Aorta (tissue), 5 donors: ENCODE data around the gene TMEM91. TPM values are rescaled to one million over a fixed set of nuclear protein-coding genes. Genes with fewer than 3 reads are reported as not detected.
"Not testable (repeated sequence)": the region's sequence is repeated elsewhere in the genome, so short reads cannot be mapped to it uniquely, and the experiment has no call there.

Source experiments
- ATAC-seq: fragments of 200-7000 bp; cut with Tn5 transposase; one replicate; pipeline ENCODE4 v1.9.1; 2022; ENCODE audit warnings: moderate library complexity; ENCODE audit not compliant: low FRiP score
- DNase-seq, 2 donors: peaks; one replicate each; pipeline ENCODE4 v3.0.0-alpha.2; 2020
- H3K27ac ChIP-seq, 2 donors: one replicate each; pipeline ENCODE4 v1.5.1; 2013; ENCODE audit warnings: low read length in 2 of 2, mild to moderate bottlenecking in 2 of 2, moderate library complexity in 2 of 2, control low read depth in 1 of 2, inconsistent platforms in 1 of 2, low read depth in 1 of 2
- H3K27me3 ChIP-seq, 2 donors: one replicate each; pipeline ENCODE4 v1.6.1; 2013; ENCODE audit warnings: control low read depth in 1 of 2, low read length in 1 of 2, mild to moderate bottlenecking in 1 of 2, moderate library complexity in 1 of 2; ENCODE audit not compliant: insufficient read depth in 2 of 2, control insufficient read depth in 1 of 2
- H3K36me3 ChIP-seq, 2 donors: one replicate each; pipeline ENCODE4 v1.6.1; 2013; ENCODE audit warnings: control low read depth in 1 of 2, low read length in 1 of 2, mild to moderate bottlenecking in 1 of 2; ENCODE audit not compliant: insufficient read depth in 2 of 2, control insufficient read depth in 1 of 2
- H3K4me1 ChIP-seq, 2 donors: one replicate each; pipeline ENCODE4 v1.6.1; 2013; ENCODE audit warnings: low read length in 2 of 2, control low read depth in 1 of 2, mild to moderate bottlenecking in 1 of 2, moderate library complexity in 1 of 2; ENCODE audit not compliant: insufficient read depth in 2 of 2, control insufficient read depth in 1 of 2
- H3K4me3 ChIP-seq, 2 donors: one replicate each; pipeline ENCODE4 v1.5.1; 2013; ENCODE audit warnings: low read length in 2 of 2, control low read depth in 1 of 2, mild to moderate bottlenecking in 1 of 2
- H3K9me3 ChIP-seq: one replicate; pipeline ENCODE4 v1.6.1; 2013; ENCODE audit warnings: mild to moderate bottlenecking, low read length; ENCODE audit not compliant: control insufficient read depth
- WGBS, 2 donors: extraction: QIAGEN DNeasy Blood & Tissue Kit; methylation state at CpG; one replicate each; pipeline ENCODE4 v1.1.7; 2013; 5-methylcytosine and 5-hydroxymethylcytosine counted together
- intact Hi-C, 2 donors: fragments of 100-400 bp; cut with DNase I; formaldehyde crosslinking; loops; one replicate each; pipeline versions ENCODE4 v1.14.2 to v1.15.0; 2022
- polyA plus RNA-seq, 2 donors: library from polyadenylated mRNA; stranded (reverse); fragments of 200-250 nt; gene quantifications; one replicate each; pipeline ENCODE4 v1.2.3, GENCODE V29; 2013
- total RNA-seq, 2 donors: library from RNA; stranded (reverse); fragmentation: NEBNext Ultra II Directional; extraction: Animal tissue kit (Norgen Biotek cat#: 25700); gene quantifications; one replicate each; pipeline ENCODE4 v1.2.1, GENCODE V29; 2021
- donor health status: healthy with polysubstance abuse.
- donor health status: Bipolar disorder and iron deficiency.
- donor health status: DM: no; HTN: no; CAD: no.
- donor health status: DM: no; HTN: no; CAD: no.
- donor health status: DM: yes; HTN: yes; CAD: no.

Gene TMEM91
- total and polyA plus RNA-seq, 4 donors = 8.9 to 55.8 (median 18.9) TPM

- no peak overlapping the region for H3K27ac ChIP-seq
These were observed 22.8 kb downstream of the TMEM91 start for GRCh38 chr19:41399091-41399490.

GRCh38 chr19:41399525-41399924 lies 23.2 kb downstream of the TMEM91 start:
- DNase-seq (no peak), ATAC-seq (no peak)
- no peaks in the 10 kb centered on the region for H3K4me1 ChIP-seq
- H3K36me3 ChIP-seq = no peaks in the 10 kb centered on the region
- 88 to 90% methylated on average over 2 of the region's 2 CpGs for WGBS, 2 donors
- no peaks in the 10 kb centered on the region for H3K27me3 ChIP-seq
- H3K27ac ChIP-seq = no peak overlapping the region
- H3K4me3 ChIP-seq = no peak overlapping the region
- H3K9me3 ChIP-seq = no peaks in the 10 kb centered on the region
- intact Hi-C loops = loop anchor here in 1 of 2 donors (5.0 kb wide), 1 partner anchor 38 kb away; the partner anchor contains the start of gene DMAC2

More at GRCh38 chr19:41399091-41399490, 22.8 kb downstream of the TMEM91 start:
- Histone ChIP-seq H3K36me3 (no peaks in the 10 kb centered on the region), H3K4me1 (no peaks in the 10 kb centered on the region), H3K4me3 (no peak overlapping the region), H3K27me3 (no peaks in the 10 kb centered on the region), H3K9me3 (no peaks in the 10 kb centered on the region)
- ATAC-seq (no peak), DNase-seq (no peak)
- WGBS, 2 donors = 81 to 85% methylated on average over 3 of the region's 3 CpGs
- intact Hi-C loops = loop anchor here in 1 of 2 donors (5.0 kb wide), 1 partner anchor 38 kb away; the partner anchor contains the start of gene DMAC2

- H3K27me3 ChIP-seq = no peaks in the 10 kb centered on the region
- ATAC-seq (no peak), DNase-seq (no peak)
- no peak overlapping the region for H3K4me3 ChIP-seq
- intact Hi-C loops = no loop called here
- H3K9me3 ChIP-seq = no peaks in the 10 kb centered on the region
- H3K27ac ChIP-seq = no peak overlapping the region
- H3K4me1 ChIP-seq = no peaks in the 10 kb centered on the region
- H3K36me3 ChIP-seq = no peaks in the 10 kb centered on the region
- 75 to 80% methylated on average over 4 of the region's 4 CpGs for WGBS, 2 donors
These were observed 25.1 kb downstream of the TMEM91 start for GRCh38 chr19:41401483-41401882.

- WGBS, 2 donors = 71 to 72% methylated on average over 3 of the region's 3 CpGs
These were observed 25.7 kb downstream of the TMEM91 start for GRCh38 chr19:41402010-41402409.

GRCh38 chr19:41403181-41403970 lies 27.0 kb downstream of the TMEM91 start:
- Histone ChIP-seq H3K4me1 (no peaks in the 10 kb centered on the region), H3K27ac (no peak overlapping the region), H3K36me3 (no peaks in the 10 kb centered on the region), H3K4me3 (no peak overlapping the region), H3K27me3 (no peaks in the 10 kb centered on the region), H3K9me3 (no peaks in the 10 kb centered on the region)
- 63 to 64% methylated on average over 12 of the region's 12 CpGs for WGBS, 2 donors
- intact Hi-C loops = no loop called here
- no peak for DNase-seq
- ATAC-seq = no peak

More at GRCh38 chr19:41402010-41402409, 25.7 kb downstream of the TMEM91 start:
- Histone ChIP-seq H3K27ac (no peak overlapping the region), H3K36me3 (no peaks in the 10 kb centered on the region), H3K4me1 (no peaks in the 10 kb centered on the region), H3K9me3 (no peaks in the 10 kb centered on the region), H3K4me3 (no peak overlapping the region), H3K27me3 (no peaks in the 10 kb centered on the region)
- no peak for ATAC-seq
- intact Hi-C loops = no loop called here
- DNase-seq = no peak

- DNase-seq = no peak
- H3K27me3 ChIP-seq = no peaks in the 10 kb centered on the region
- H3K36me3 ChIP-seq = no peaks in the 10 kb centered on the region
- no peaks in the 10 kb centered on the region for H3K9me3 ChIP-seq
- H3K4me1 ChIP-seq = peaks cover 0 to 6% of the 10 kb centered on the region in 2 donors
- WGBS, 2 donors = 73 to 81% methylated on average over 6 of the region's 6 CpGs
- intact Hi-C loops = no loop called here
- no peak overlapping the region for H3K4me3 ChIP-seq
- no peak for ATAC-seq
- H3K27ac ChIP-seq = no peak overlapping the region
These were observed 29.4 kb downstream of the TMEM91 start for GRCh38 chr19:41405776-41406175.

- no peak overlapping the region for H3K4me3 ChIP-seq
- no peak for DNase-seq
- 58 to 69% methylated on average over 4 of the region's 4 CpGs for WGBS, 2 donors
- H3K36me3 ChIP-seq = no peaks in the 10 kb centered on the region
- intact Hi-C loops = no loop called here
- H3K9me3 ChIP-seq = no peaks in the 10 kb centered on the region
- peaks cover 0 to 6% of the 10 kb centered on the region in 2 donors for H3K4me1 ChIP-seq
- ATAC-seq = no peak
- no peaks in the 10 kb centered on the region for H3K27me3 ChIP-seq
- H3K27ac ChIP-seq = no peak overlapping the region
These were observed 30.9 kb downstream of the TMEM91 start for GRCh38 chr19:41407271-41407670.

GRCh38 chr19:41408256-41408655 lies 31.9 kb downstream of the TMEM91 start:
- Histone ChIP-seq H3K9me3 (no peaks in the 10 kb centered on the region), H3K36me3 (no peaks in the 10 kb centered on the region), H3K27me3 (no peaks in the 10 kb centered on the region), H3K4me3 (no peak overlapping the region), H3K4me1 (peaks cover 0 to 6% of the 10 kb centered on the region in 2 donors), H3K27ac (no peak overlapping the region)
- intact Hi-C loops = no loop called here
- DNase-seq = no peak
- WGBS, 2 donors = 56 to 70% methylated on average over 4 of the region's 4 CpGs
- no peak for ATAC-seq

GRCh38 chr19:41408846-41409245 lies 32.5 kb downstream of the TMEM91 start:
- peak overlapping the region in 1 of 2 donors; percentile 32 for H3K27ac ChIP-seq
- H3K9me3 ChIP-seq, DNase-seq, H3K4me3 ChIP-seq, ATAC-seq, intact Hi-C loops, H3K27me3 ChIP-seq, H3K36me3 ChIP-seq, H3K4me1 ChIP-seq: not testable (repeated sequence)
- 94 to 98% methylated on average over 5 of the region's 5 CpGs for WGBS, 2 donors
